ENCODE data around the gene LMO3.

LMO3 gene

DNA sequence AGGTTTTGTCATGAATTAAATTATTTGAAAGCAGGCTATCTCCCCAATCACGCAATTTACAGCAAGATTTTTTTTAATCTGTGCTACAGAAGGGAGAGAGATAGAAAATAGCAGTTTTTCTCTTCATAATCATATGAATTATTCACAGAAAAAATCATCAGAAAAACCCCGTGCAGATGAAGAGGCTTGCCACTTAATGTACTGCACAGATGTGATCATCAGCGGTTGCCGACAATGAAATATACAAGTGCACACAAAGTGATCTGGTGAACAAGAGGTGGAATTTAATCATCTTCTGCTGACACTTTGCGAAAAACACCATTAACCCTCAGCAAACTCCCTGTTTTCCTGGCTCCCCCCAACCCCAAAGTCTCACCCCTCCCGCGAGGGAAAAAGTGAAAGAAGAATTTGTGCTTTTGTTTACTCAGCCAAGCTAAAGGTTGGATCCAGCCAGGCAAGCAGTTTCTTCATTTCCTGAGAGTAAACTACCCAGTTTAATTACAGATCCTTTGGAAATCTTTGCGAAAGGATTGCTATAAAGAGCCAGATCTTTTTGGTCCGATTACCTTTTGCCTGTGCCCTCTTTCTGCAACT is 3.1 kb upstream of the LMO3 start:
- H3K79me2 ChIP-seq (ENCODE audit: insufficient read depth, low read depth): no peaks in the 10 kb centered on the region
- no peaks in the 10 kb centered on the region for H3K36me3 ChIP-seq (ENCODE audit: insufficient read depth)
- no peaks in the 10 kb centered on the region for H4K20me1 ChIP-seq (ENCODE audit: insufficient read depth)
- TF ChIP-seq, protein P1, sequence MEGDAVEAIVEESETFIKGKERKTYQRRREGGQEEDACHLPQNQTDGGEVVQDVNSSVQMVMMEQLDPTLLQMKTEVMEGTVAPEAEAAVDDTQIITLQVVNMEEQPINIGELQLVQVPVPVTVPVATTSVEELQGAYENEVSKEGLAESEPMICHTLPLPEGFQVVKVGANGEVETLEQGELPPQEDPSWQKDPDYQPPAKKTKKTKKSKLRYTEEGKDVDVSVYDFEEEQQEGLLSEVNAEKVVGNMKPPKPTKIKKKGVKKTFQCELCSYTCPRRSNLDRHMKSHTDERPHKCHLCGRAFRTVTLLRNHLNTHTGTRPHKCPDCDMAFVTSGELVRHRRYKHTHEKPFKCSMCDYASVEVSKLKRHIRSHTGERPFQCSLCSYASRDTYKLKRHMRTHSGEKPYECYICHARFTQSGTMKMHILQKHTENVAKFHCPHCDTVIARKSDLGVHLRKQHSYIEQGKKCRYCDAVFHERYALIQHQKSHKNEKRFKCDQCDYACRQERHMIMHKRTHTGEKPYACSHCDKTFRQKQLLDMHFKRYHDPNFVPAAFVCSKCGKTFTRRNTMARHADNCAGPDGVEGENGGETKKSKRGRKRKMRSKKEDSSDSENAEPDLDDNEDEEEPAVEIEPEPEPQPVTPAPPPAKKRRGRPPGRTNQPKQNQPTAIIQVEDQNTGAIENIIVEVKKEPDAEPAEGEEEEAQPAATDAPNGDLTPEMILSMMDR (conservative IDR thresholded peaks at IDR 0.05; ENCODE audit: low read depth, low read length): no peak
- H3K27me3 ChIP-seq (ENCODE audit: insufficient read depth, low read depth): no peaks in the 10 kb centered on the region
- no peak overlapping the region for H2AFZ ChIP-seq (ENCODE audit: low read depth)
- no peak overlapping the region for H3K4me3 ChIP-seq (IDR thresholded peaks at IDR 0.05; ENCODE audit: insufficient read depth, low read depth, low read length)
- H3K4me1 ChIP-seq (ENCODE audit: low read depth, poor library complexity, severe bottlenecking): peaks cover 22% of the 10 kb centered on the region
- no peak overlapping the region for H3K4me2 ChIP-seq
- H3K27ac ChIP-seq: no peak overlapping the region
- H3K9ac ChIP-seq: no peak overlapping the region

DNA sequence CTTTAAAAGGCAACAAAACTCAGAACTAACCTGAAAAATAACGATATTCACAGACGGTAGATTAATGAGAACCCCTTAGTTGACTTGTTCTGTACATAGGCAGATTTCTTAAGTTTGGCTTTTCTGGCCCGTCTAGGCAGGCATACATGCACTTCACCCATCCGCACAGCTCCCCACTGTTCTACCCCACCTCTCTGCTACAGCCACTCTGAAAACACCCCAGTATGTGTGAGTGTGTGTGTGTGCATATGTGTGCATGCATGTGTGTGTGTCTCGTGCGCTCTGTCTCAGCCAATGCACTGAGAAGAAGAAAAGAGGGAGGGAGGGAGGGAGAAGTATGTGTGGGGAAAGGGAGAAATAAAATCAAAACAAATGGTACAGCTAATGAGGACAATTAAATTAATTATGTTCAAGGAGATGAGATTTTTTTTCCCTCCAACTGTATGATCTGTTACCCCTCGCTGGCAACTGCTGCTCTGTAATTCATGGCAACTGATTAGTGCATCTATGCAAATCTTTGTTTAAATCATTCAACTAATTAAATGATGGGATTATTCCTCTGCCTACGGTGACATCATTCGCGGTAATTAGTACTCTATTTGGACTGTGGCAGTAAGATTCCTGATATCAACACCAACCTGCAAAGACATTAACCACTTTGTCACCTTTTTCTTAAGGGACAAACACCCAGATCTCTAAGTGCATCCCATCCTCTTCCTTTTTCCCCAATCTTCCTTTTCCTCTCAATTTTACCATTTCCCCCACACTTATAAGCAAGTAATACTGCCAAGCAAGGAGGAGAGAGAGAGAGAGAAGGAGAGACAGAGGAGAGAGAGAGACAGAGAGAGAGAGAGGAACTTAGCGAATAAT is 2.2 kb upstream of the LMO3 start:
- Histone ChIP-seq H3K4me3 (IDR thresholded peaks at IDR 0.05; ENCODE audit: insufficient read depth, low read depth, low read length) (no peak overlapping the region), H2AFZ (ENCODE audit: low read depth) (no peak overlapping the region), H3K4me1 (ENCODE audit: low read depth, poor library complexity, severe bottlenecking) (peaks cover 22% of the 10 kb centered on the region)

DNA sequence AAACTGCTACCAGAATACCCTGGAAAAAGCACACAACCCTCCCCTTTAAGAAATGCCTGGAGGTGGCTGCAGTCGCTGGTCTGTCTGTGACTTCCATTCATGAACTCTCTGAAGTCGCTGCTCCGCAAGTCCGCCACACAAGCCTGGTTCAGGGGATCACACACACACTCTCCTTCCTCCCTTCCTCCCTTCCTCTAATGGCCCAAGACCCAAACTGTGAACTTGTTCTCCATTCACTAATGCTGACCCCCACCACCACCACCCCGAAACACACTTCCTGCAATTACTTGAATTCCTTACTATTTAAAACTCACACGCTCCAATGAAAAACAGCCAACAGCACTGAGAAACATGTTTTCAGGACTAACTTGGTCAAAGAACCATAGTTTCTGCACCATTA is 1.0 kb upstream of the LMO3 start:
- Histone ChIP-seq H4K20me1 (ENCODE audit: insufficient read depth) (no peaks in the 10 kb centered on the region), H3K4me3 (IDR thresholded peaks at IDR 0.05; ENCODE audit: insufficient read depth, low read depth, low read length) (no peak overlapping the region), H3K36me3 (ENCODE audit: insufficient read depth) (no peaks in the 10 kb centered on the region), H3K79me2 (ENCODE audit: insufficient read depth, low read depth) (no peaks in the 10 kb centered on the region), H3K27ac (no peak overlapping the region), H3K4me1 (ENCODE audit: low read depth, poor library complexity, severe bottlenecking) (peaks cover 19% of the 10 kb centered on the region), H2AFZ (ENCODE audit: low read depth) (peak overlapping the region; percentile 91; the same call in 1 of the 2 replicates), H3K9ac (peak overlapping the region; percentile 41; the same call in 1 of the 2 replicates), H3K27me3 (ENCODE audit: insufficient read depth, low read depth) (no peaks in the 10 kb centered on the region), H3K4me2 (peak overlapping the region; percentile 84)
- TF ChIP-seq, protein P1 (conservative IDR thresholded peaks at IDR 0.05; ENCODE audit: low read depth, low read length): no peak

More for the DNA sequence above, 2.2 kb upstream of the LMO3 start:
- Histone ChIP-seq H3K36me3 (ENCODE audit: insufficient read depth) (no peaks in the 10 kb centered on the region), H4K20me1 (ENCODE audit: insufficient read depth) (no peaks in the 10 kb centered on the region), H3K9ac (no peak overlapping the region), H3K79me2 (ENCODE audit: insufficient read depth, low read depth) (no peaks in the 10 kb centered on the region), H3K27ac (no peak overlapping the region), H3K27me3 (ENCODE audit: insufficient read depth, low read depth) (no peaks in the 10 kb centered on the region), H3K4me2 (no peak overlapping the region)
- TF ChIP-seq, protein P1 (conservative IDR thresholded peaks at IDR 0.05; ENCODE audit: low read depth, low read length): no peak

DNA sequence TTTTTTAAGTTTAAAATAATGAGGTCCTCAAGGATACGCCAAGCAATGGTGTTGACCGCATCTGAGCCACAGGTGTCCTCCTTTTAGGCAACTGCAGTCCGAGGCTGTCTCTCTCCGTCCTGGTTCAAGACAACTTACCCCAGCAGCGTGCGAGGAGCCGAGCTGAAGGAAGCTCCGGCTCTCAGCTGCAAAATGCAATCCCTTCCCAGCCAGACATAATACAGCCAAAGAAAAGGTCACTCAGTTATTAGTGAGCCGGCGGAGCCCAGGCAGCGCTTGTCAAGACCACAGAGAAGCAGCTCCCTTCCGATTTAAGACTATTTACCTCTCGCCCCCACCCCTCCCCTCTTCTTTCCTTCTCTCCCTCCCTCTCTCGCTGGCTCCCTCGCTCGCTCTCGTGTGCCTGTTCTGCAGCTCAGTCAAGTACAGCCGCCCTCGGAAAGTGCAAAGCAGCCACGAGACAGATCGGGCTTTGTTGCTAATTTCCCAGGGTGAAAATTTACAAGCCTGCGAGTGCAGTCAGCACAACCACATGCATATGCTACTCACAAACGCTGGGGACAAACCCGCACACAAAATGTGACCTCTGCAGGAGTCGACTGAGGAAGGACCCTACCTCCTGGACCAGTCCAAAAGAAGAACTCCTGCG is 363 bp upstream of the LMO3 start:
- Histone ChIP-seq H3K4me3 (IDR thresholded peaks at IDR 0.05; ENCODE audit: insufficient read depth, low read depth, low read length) (no peak overlapping the region), H3K79me2 (ENCODE audit: insufficient read depth, low read depth) (no peaks in the 10 kb centered on the region), H4K20me1 (ENCODE audit: insufficient read depth) (no peaks in the 10 kb centered on the region), H3K9ac (peak overlapping the region; percentile 41), H3K27me3 (ENCODE audit: insufficient read depth, low read depth) (no peaks in the 10 kb centered on the region), H2AFZ (ENCODE audit: low read depth) (peak overlapping the region; percentile 91), H3K4me1 (ENCODE audit: low read depth, poor library complexity, severe bottlenecking) (peaks cover 12% of the 10 kb centered on the region), H3K4me2 (peak overlapping the region; percentile 84), H3K36me3 (ENCODE audit: insufficient read depth) (no peaks in the 10 kb centered on the region), H3K27ac (no peak overlapping the region)
- TF ChIP-seq, protein P1 (conservative IDR thresholded peaks at IDR 0.05; ENCODE audit: low read depth, low read length): no peak

All from KMS-11 (cell line).